Measurements from ENCODE around the gene ZEB2. TPM values are rescaled to one million over a fixed set of nuclear protein-coding genes. Genes with fewer than 3 reads are reported as not detected.

ZEB2 gene
- total and polyA plus RNA-seq, 10 of the 15 experiments (the other 5 are each of a cell fraction or from before 2014, with no cell fraction given), result 0.14 to 3.2 (median 0.84) TPM

- Histone ChIP-seq H3K36me3 (ENCODE audit: control insufficient read depth in 2 of 2, insufficient read depth in 2 of 2, low read length in 1 of 2) (no peaks in the 10 kb centered on the region), H3K4me2 (ENCODE audit: control insufficient read depth, insufficient read depth) (no peak overlapping the region), H3K27ac (ENCODE audit: control insufficient read depth, insufficient read depth) (no peak overlapping the region), H3K4me1 (ENCODE audit: control insufficient read depth, insufficient read depth, low read length) (no peaks in the 10 kb centered on the region), H2AFZ (ENCODE audit: control insufficient read depth, low read depth, low read length) (no peak overlapping the region), H4K20me1 (ENCODE audit: control insufficient read depth, insufficient read depth) (no peaks in the 10 kb centered on the region), H3K9me3 (replicated peaks; ENCODE audit: control insufficient read depth, insufficient read depth, low read length) (no peaks in the 10 kb centered on the region), H3K79me2 (ENCODE audit: control insufficient read depth, insufficient read depth, low read length) (no peaks in the 10 kb centered on the region), H3K27me3 (replicated peaks in 1 of 2; ENCODE audit: control insufficient read depth in 2 of 2, insufficient read depth in 2 of 2, low read length in 1 of 2) (no peaks in the 10 kb centered on the region), H3K9ac (ENCODE audit: control insufficient read depth, insufficient read depth, low read length) (no peak overlapping the region), H3K4me3 (no peak overlapping the region)
- TF ChIP-seq GABPA (IDR thresholded peaks at IDR 0.05; ENCODE audit: low read depth) (no peak), RAD21 (IDR thresholded peaks at IDR 0.05; ENCODE audit: insufficient read depth, low read depth, low read length) (no peak), KAT2A (conservative IDR thresholded peaks at IDR 0.05; ENCODE audit: control insufficient read depth, low read depth, low read length) (no peak), ZNF384 (IDR thresholded peaks at IDR 0.05; ENCODE audit: borderline replicate concordance, low read depth, low read length) (no peak), NFXL1 (IDR thresholded peaks at IDR 0.05; ENCODE audit: borderline replicate concordance) (no peak), EZH2 (IDR thresholded peaks at IDR 0.05; ENCODE audit: borderline replicate concordance, control insufficient read depth, low read depth, low read length) (no peak), BRCA1 (IDR thresholded peaks at IDR 0.05; ENCODE audit: low read depth, low read length) (no peak), ZNF217 (IDR thresholded peaks at IDR 0.05) (no peak), PML (IDR thresholded peaks at IDR 0.05; ENCODE audit: low read length) (no peak), WRNIP1 (IDR thresholded peaks at IDR 0.05; ENCODE audit: borderline replicate concordance, low read depth, low read length) (no peak)
- DNase-seq (ENCODE audit: low read depth, low spot score) (no peak), FAIRE-seq (no peak), ATAC-seq (no peak)
- no TSS peak for BruUV-seq (replicated peaks)
- in situ Hi-C loops (cut with MboI) (no loop called here), intact Hi-C loops (cut with micrococcal nuclease; ENCODE audit: unreplicated experiment) (no loop called here)
- ChIA-PET SMC1A (ENCODE audit: uncharacterized antibody, unreplicated experiment) (interaction anchor here (0.7 to 1.4 kb wide), 3 partner anchors 10 to 149 kb away, joined by 3 to 5 read pairs (median 3); a partner anchor contains a TSS), CTCF (interaction anchor here (0.7 to 1.4 kb wide), 3 partner anchors 25 to 638 kb away, joined by 3 to 4 read pairs (median 3); no protein-coding TSS in a partner anchor), POLR2A (interaction anchor here (1.0 kb wide), 1 partner anchor 17 kb away, joined by 3 read pairs; no protein-coding TSS in a partner anchor), RAD21 (ENCODE audit: unreplicated experiment) (interaction anchor here (1.4 kb wide), 1 partner anchor 187 kb away, joined by 3 read pairs; no protein-coding TSS in a partner anchor)
- whole genome bisulfite sequencing (ENCODE audit: insufficient coverage, insufficient replicate concordance, low lambda C conversion rate, missing lambda C conversion rate), result 82% methylated on average over 3 of the region's 3 CpGs
Measured at GRCh38 chr2:144349674-144350073, 170.2 kb downstream of the ZEB2 start.

Data from GM12878 (cell line).